ENCODE data around the gene CD300LF. TPM values are rescaled to one million over a fixed set of nuclear protein-coding genes. Genes with fewer than 3 reads are reported as not detected.

Gene CD300LF
- polyA plus RNA-seq, 1 donor (not counting 4 experiments of a cell fraction or from before 2014, with no cell fraction given), result not detected

DNA sequence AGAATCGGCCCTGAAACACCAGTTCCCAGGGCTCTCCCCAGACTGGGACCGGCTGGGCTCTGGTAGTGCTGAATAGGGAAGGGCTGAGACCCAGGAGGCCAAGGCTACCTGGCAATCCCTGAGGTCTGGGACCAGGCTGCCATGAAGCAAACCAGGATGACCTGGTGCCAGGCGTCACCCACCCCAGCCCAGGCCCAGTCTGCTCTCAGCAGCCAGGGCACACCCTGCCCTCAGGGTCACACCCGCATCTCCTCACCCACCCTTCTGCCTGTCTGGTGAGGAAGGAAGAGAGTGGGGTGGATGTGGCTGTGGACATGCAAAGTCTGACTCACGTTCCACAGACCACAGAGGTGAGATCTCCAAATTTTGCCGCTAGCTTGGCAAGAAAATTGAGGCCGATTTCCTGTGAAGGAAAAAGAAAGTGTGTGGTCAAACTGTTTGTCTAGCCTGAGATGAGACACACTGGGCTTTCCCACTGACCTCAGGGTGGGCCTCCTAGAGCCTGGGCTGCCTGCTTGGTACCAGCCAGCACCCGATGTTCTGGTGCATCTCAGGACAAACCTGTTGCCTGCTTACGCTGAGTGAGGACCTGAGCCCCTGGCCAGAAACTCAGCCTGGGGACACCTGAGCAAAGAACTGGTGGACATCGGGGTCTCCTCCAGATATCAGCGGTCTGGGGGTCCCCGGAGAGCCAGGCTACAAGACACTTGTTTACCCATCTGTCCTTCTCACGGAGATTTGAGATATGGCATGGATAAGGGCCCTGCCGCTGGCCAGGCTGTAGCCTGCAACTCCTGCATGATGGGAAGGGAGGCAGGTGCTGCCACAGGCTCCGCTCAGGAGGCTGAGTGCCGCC, 18.0 kb upstream of the CD300LF start:
- Histone ChIP-seq H3K27me3 (ENCODE audit: control insufficient read depth, extremely low read depth, insufficient read depth, low read length) (peaks cover 6% of the 10 kb centered on the region), H3K4me2 (ENCODE audit: control insufficient read depth, extremely low read depth, insufficient read depth, low read depth, low read length) (no peak overlapping the region), H3K9me3 (ENCODE audit: control insufficient read depth, low read depth, low read length) (no peaks in the 10 kb centered on the region), H3K9ac (ENCODE audit: control insufficient read depth, extremely low read depth, insufficient read depth, low read length) (no peak overlapping the region), H2AFZ (ENCODE audit: control insufficient read depth, low read length) (no peak overlapping the region), H3K4me3 (ENCODE audit: control insufficient read depth in 2 of 3, extremely low read depth in 1 of 3, insufficient read depth in 2 of 3, low read depth in 1 of 3, low read length in 3 of 3) (no peak overlapping the region), H3K9me1 (ENCODE audit: control insufficient read depth, extremely low read depth, insufficient read depth, low read length) (no peaks in the 10 kb centered on the region), H3K36me3 (ENCODE audit: control insufficient read depth in 2 of 2, extremely low read depth in 1 of 2, insufficient read depth in 2 of 2, low read length in 2 of 2) (no peaks in the 10 kb centered on the region), H4K20me1 (ENCODE audit: control insufficient read depth, extremely low read depth, insufficient read depth, low read length) (no peaks in the 10 kb centered on the region), H3K4me1 (ENCODE audit: control insufficient read depth, extremely low read depth, insufficient read depth, low read length) (no peaks in the 10 kb centered on the region), H3K27ac (ENCODE audit: control insufficient read depth, insufficient read depth, low read length) (no peak overlapping the region), H3K79me2 (ENCODE audit: control insufficient read depth, insufficient read depth, low read length) (no peaks in the 10 kb centered on the region)
- TF ChIP-seq EZH2 (IDR thresholded peaks at IDR 0.05; ENCODE audit: low read length), result no peak
- TF ChIP-seq, protein P1, sequence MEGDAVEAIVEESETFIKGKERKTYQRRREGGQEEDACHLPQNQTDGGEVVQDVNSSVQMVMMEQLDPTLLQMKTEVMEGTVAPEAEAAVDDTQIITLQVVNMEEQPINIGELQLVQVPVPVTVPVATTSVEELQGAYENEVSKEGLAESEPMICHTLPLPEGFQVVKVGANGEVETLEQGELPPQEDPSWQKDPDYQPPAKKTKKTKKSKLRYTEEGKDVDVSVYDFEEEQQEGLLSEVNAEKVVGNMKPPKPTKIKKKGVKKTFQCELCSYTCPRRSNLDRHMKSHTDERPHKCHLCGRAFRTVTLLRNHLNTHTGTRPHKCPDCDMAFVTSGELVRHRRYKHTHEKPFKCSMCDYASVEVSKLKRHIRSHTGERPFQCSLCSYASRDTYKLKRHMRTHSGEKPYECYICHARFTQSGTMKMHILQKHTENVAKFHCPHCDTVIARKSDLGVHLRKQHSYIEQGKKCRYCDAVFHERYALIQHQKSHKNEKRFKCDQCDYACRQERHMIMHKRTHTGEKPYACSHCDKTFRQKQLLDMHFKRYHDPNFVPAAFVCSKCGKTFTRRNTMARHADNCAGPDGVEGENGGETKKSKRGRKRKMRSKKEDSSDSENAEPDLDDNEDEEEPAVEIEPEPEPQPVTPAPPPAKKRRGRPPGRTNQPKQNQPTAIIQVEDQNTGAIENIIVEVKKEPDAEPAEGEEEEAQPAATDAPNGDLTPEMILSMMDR (optimal IDR thresholded peaks at IDR 0.05 in 1 of 3, IDR thresholded peaks at IDR 0.05 in 1 of 3, conservative IDR thresholded peaks at IDR 0.05 in 1 of 3; ENCODE audit: extremely low read depth in 1 of 3, insufficient read depth in 2 of 3, low read length in 3 of 3), result no peak
- DNase-seq (ENCODE audit: low read depth, low spot score) (no peak), FAIRE-seq (no peak)
- dilution Hi-C loops (cut with MboI; ENCODE audit: extremely low pct_ligation_motif_present, low sequenced_read_pairs), result no loop called here

DNA sequence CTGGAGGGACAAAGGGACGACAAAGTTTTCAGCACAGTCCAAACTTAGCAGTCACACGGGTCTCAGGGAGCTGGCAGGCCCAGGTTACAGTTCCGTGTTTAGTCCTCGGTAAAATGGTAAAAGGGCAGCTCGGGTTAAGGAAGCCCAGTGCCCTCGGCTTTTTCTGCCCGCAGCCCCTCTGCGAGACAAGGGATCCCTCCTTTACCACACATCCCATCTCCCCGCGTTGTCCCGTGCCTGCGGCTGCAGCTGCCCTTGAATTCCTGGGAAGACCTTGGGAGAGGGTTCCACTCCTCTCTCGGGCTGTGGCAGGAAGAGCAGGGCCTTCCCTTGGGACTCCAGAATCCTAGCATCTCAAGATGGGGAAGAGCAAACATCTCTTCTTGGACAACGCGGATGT, 17.1 kb upstream of the CD300LF start:
- no peak for DNase-seq (ENCODE audit: low read depth, low spot score)
- FAIRE-seq, result no peak

More for the DNA sequence above, 17.1 kb upstream of the CD300LF start:
- H3K4me2 ChIP-seq (ENCODE audit: control insufficient read depth, extremely low read depth, insufficient read depth, low read depth, low read length), result no peak overlapping the region
- H3K27ac ChIP-seq (ENCODE audit: control insufficient read depth, insufficient read depth, low read length), result no peak overlapping the region
- no peak overlapping the region for H3K9ac ChIP-seq (ENCODE audit: control insufficient read depth, extremely low read depth, insufficient read depth, low read length)
- H3K4me3 ChIP-seq (ENCODE audit: control insufficient read depth in 2 of 3, extremely low read depth in 1 of 3, insufficient read depth in 2 of 3, low read depth in 1 of 3, low read length in 3 of 3), result no peak overlapping the region
- H3K9me1 ChIP-seq (ENCODE audit: control insufficient read depth, extremely low read depth, insufficient read depth, low read length), result no peaks in the 10 kb centered on the region
- no peaks in the 10 kb centered on the region for H3K36me3 ChIP-seq (ENCODE audit: control insufficient read depth in 2 of 2, extremely low read depth in 1 of 2, insufficient read depth in 2 of 2, low read length in 2 of 2)
- dilution Hi-C loops (cut with MboI; ENCODE audit: extremely low pct_ligation_motif_present, low sequenced_read_pairs), result no loop called here
- no peaks in the 10 kb centered on the region for H3K4me1 ChIP-seq (ENCODE audit: control insufficient read depth, extremely low read depth, insufficient read depth, low read length)
- H3K27me3 ChIP-seq (ENCODE audit: control insufficient read depth, extremely low read depth, insufficient read depth, low read length), result no peaks in the 10 kb centered on the region
- H4K20me1 ChIP-seq (ENCODE audit: control insufficient read depth, extremely low read depth, insufficient read depth, low read length), result no peaks in the 10 kb centered on the region
- TF ChIP-seq, protein P1 (optimal IDR thresholded peaks at IDR 0.05 in 1 of 3, IDR thresholded peaks at IDR 0.05 in 1 of 3, conservative IDR thresholded peaks at IDR 0.05 in 1 of 3; ENCODE audit: extremely low read depth in 1 of 3, insufficient read depth in 2 of 3, low read length in 3 of 3), result no peak
- no peak for TF ChIP-seq EZH2 (IDR thresholded peaks at IDR 0.05; ENCODE audit: low read length)
- no peaks in the 10 kb centered on the region for H3K9me3 ChIP-seq (ENCODE audit: control insufficient read depth, low read depth, low read length)
- H3K79me2 ChIP-seq (ENCODE audit: control insufficient read depth, insufficient read depth, low read length), result no peaks in the 10 kb centered on the region
- no peak overlapping the region for H2AFZ ChIP-seq (ENCODE audit: control insufficient read depth, low read length)

Measured in keratinocyte (primary cell).